Measurements from ENCODE around the gene DIDO1. TPM values are rescaled to one million over a fixed set of nuclear protein-coding genes. Genes with fewer than 3 reads are reported as not detected.

Gene DIDO1
- total and polyA plus RNA-seq, 2 of the 13 experiments (the other 11 are each of a cell fraction or from before 2014, with no cell fraction given), result 75.0 to 75.1 TPM

- TF ChIP-seq ZNF407 (CRISPR knock-in tag; IDR thresholded peaks at IDR 0.05; ENCODE audit: not compliant biosample characterization) (no peak), ZNF530 (CRISPR knock-in tag; IDR thresholded peaks at IDR 0.05; ENCODE audit: low read depth) (no peak), BRF2 (CRISPR knock-in tag; IDR thresholded peaks at IDR 0.05) (peak; percentile 30; the same call in 1 of the 2 replicates), MTF1 (CRISPR knock-in tag; IDR thresholded peaks at IDR 0.05) (0 out of 2 replicates have a peak, but pooled peaks have one; percentile 6), SP5 (CRISPR knock-in tag; IDR thresholded peaks at IDR 0.05; ENCODE audit: borderline replicate concordance, low read depth) (0 out of 2 replicates have a peak, but pooled peaks have one; percentile 5), ZSCAN12 (CRISPR knock-in tag; IDR thresholded peaks at IDR 0.05) (no peak), SAFB2 (CRISPR knock-in tag; IDR thresholded peaks at IDR 0.05; ENCODE audit: borderline replicate concordance, low read depth) (peak; percentile 92; the same call in 1 of the 2 replicates), SNAPC2 (CRISPR knock-in tag; IDR thresholded peaks at IDR 0.05) (0 out of 2 replicates have a peak, but pooled peaks have one; percentile 9), ZBTB42 (CRISPR knock-in tag; IDR thresholded peaks at IDR 0.05) (no peak), ZNF761 (CRISPR knock-in tag; conservative IDR thresholded peaks at IDR 0.05) (no peak), SMC3 (IDR thresholded peaks at IDR 0.05; ENCODE audit: low read length) (peak; percentile 33; the same call in 1 of the 2 replicates), EHMT2 (IDR thresholded peaks at IDR 0.05; ENCODE audit: borderline replicate concordance, low read depth, low read length) (no peak), HDAC1 (CRISPR knock-in tag; IDR thresholded peaks at IDR 0.05) (0 out of 2 replicates have a peak, but pooled peaks have one; percentile 42), ZMAT5 (CRISPR knock-in tag; IDR thresholded peaks at IDR 0.05; ENCODE audit: borderline replicate concordance, low read depth) (peak; percentile 37; the same call in 1 of the 2 replicates), BCL6 (CRISPR knock-in tag; IDR thresholded peaks at IDR 0.05) (0 out of 2 replicates have a peak, but pooled peaks have one; percentile 2)
- TF ChIP-seq, protein P1, sequence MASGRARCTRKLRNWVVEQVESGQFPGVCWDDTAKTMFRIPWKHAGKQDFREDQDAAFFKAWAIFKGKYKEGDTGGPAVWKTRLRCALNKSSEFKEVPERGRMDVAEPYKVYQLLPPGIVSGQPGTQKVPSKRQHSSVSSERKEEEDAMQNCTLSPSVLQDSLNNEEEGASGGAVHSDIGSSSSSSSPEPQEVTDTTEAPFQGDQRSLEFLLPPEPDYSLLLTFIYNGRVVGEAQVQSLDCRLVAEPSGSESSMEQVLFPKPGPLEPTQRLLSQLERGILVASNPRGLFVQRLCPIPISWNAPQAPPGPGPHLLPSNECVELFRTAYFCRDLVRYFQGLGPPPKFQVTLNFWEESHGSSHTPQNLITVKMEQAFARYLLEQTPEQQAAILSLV (CRISPR knock-in tag; IDR thresholded peaks at IDR 0.05; ENCODE audit: borderline replicate concordance), result 0 out of 2 replicates have a peak, but pooled peaks have one; percentile 63
Measured at GRCh38 chr20:62899633-62900051, 26.7 kb downstream of the DIDO1 start (continued).

Data from HepG2 (cell line).